Measurements from ENCODE around the gene TMSB15B. TPM values are rescaled to one million over a fixed set of nuclear protein-coding genes. Genes with fewer than 3 reads are reported as not detected.
"Not testable (repeated sequence)": the region's sequence is repeated elsewhere in the genome, so short reads cannot be mapped to it uniquely, and the experiment has no call there.

Gene TMSB15B
- polyA plus RNA-seq, 1 donor (not counting 4 experiments of a cell fraction or from before 2014, with no cell fraction given), result 11.5 TPM

DNA sequence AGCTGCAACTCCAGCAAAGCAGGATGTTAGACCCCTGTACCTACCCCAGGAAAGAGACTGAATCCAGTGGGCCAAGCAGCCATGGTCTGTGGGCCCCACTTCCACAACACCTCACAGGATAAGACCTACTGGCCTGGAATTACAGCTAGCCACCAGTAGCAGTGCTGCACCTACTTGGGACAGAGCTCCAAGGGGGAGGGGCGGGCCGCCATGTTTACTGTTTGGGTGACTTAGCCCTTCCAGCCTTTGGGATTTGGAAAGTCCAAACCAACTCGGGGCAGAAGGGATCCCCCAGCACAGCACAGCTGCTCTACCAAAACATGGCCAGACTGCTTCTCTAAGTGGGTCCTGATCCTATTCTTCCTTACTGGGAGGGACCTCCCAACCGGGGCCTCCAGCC lies 9.1 kb upstream of the TMSB15B start:
- Histone ChIP-seq H3K4me3 (ENCODE audit: control insufficient read depth in 2 of 3, extremely low read depth in 1 of 3, insufficient read depth in 2 of 3, low read depth in 1 of 3, low read length in 3 of 3) (no peak overlapping the region), H3K27me3 (ENCODE audit: control insufficient read depth, extremely low read depth, insufficient read depth, low read length) (peaks cover 3% of the 10 kb centered on the region), H4K20me1 (ENCODE audit: control insufficient read depth, extremely low read depth, insufficient read depth, low read length) (no peaks in the 10 kb centered on the region), H3K4me1 (ENCODE audit: control insufficient read depth, extremely low read depth, insufficient read depth, low read length) (no peaks in the 10 kb centered on the region), H3K9ac (ENCODE audit: control insufficient read depth, extremely low read depth, insufficient read depth, low read length) (no peak overlapping the region), H3K27ac (ENCODE audit: control insufficient read depth, insufficient read depth, low read length) (no peak overlapping the region), H3K4me2 (ENCODE audit: control insufficient read depth, extremely low read depth, insufficient read depth, low read depth, low read length) (no peak overlapping the region), H3K9me3 (ENCODE audit: control insufficient read depth, low read depth, low read length) (no peaks in the 10 kb centered on the region), H3K9me1 (ENCODE audit: control insufficient read depth, extremely low read depth, insufficient read depth, low read length) (no peaks in the 10 kb centered on the region), H3K36me3 (ENCODE audit: control insufficient read depth in 2 of 2, extremely low read depth in 1 of 2, insufficient read depth in 2 of 2, low read length in 2 of 2) (no peaks in the 10 kb centered on the region), H2AFZ (ENCODE audit: control insufficient read depth, low read length) (no peak overlapping the region), H3K79me2 (ENCODE audit: control insufficient read depth, insufficient read depth, low read length) (no peaks in the 10 kb centered on the region)
- dilution Hi-C loops (cut with MboI; ENCODE audit: extremely low pct_ligation_motif_present, low sequenced_read_pairs), result no loop called here
- TF ChIP-seq, protein P1, sequence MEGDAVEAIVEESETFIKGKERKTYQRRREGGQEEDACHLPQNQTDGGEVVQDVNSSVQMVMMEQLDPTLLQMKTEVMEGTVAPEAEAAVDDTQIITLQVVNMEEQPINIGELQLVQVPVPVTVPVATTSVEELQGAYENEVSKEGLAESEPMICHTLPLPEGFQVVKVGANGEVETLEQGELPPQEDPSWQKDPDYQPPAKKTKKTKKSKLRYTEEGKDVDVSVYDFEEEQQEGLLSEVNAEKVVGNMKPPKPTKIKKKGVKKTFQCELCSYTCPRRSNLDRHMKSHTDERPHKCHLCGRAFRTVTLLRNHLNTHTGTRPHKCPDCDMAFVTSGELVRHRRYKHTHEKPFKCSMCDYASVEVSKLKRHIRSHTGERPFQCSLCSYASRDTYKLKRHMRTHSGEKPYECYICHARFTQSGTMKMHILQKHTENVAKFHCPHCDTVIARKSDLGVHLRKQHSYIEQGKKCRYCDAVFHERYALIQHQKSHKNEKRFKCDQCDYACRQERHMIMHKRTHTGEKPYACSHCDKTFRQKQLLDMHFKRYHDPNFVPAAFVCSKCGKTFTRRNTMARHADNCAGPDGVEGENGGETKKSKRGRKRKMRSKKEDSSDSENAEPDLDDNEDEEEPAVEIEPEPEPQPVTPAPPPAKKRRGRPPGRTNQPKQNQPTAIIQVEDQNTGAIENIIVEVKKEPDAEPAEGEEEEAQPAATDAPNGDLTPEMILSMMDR (optimal IDR thresholded peaks at IDR 0.05 in 1 of 3, IDR thresholded peaks at IDR 0.05 in 1 of 3, conservative IDR thresholded peaks at IDR 0.05 in 1 of 3; ENCODE audit: extremely low read depth in 1 of 3, insufficient read depth in 2 of 3, low read length in 3 of 3), result no peak
- TF ChIP-seq EZH2 (IDR thresholded peaks at IDR 0.05; ENCODE audit: low read length), result no peak
- DNase-seq (ENCODE audit: low read depth, low spot score), result no peak
- no peak for FAIRE-seq

- H3K27me3 ChIP-seq (ENCODE audit: control insufficient read depth, extremely low read depth, insufficient read depth, low read length), result peaks cover 3% of the 10 kb centered on the region
- no peaks in the 10 kb centered on the region for H3K9me3 ChIP-seq (ENCODE audit: control insufficient read depth, low read depth, low read length)
- no peak for TF ChIP-seq EZH2 (IDR thresholded peaks at IDR 0.05; ENCODE audit: low read length)
- TF ChIP-seq, protein P1 (optimal IDR thresholded peaks at IDR 0.05 in 1 of 3, IDR thresholded peaks at IDR 0.05 in 1 of 3, conservative IDR thresholded peaks at IDR 0.05 in 1 of 3; ENCODE audit: extremely low read depth in 1 of 3, insufficient read depth in 2 of 3, low read length in 3 of 3), result no peak
- no peak overlapping the region for H3K4me2 ChIP-seq (ENCODE audit: control insufficient read depth, extremely low read depth, insufficient read depth, low read depth, low read length)
- H3K4me3 ChIP-seq (ENCODE audit: control insufficient read depth in 2 of 3, extremely low read depth in 1 of 3, insufficient read depth in 2 of 3, low read depth in 1 of 3, low read length in 3 of 3), result no peak overlapping the region
- dilution Hi-C loops (cut with MboI; ENCODE audit: extremely low pct_ligation_motif_present, low sequenced_read_pairs), result no loop called here
- no peak overlapping the region for H3K27ac ChIP-seq (ENCODE audit: control insufficient read depth, insufficient read depth, low read length)
- DNase-seq (ENCODE audit: low read depth, low spot score) (no peak), FAIRE-seq (no peak)
- H3K4me1 ChIP-seq (ENCODE audit: control insufficient read depth, extremely low read depth, insufficient read depth, low read length), result no peaks in the 10 kb centered on the region
- H4K20me1 ChIP-seq (ENCODE audit: control insufficient read depth, extremely low read depth, insufficient read depth, low read length), result no peaks in the 10 kb centered on the region
- no peak overlapping the region for H3K9ac ChIP-seq (ENCODE audit: control insufficient read depth, extremely low read depth, insufficient read depth, low read length)
- H3K36me3 ChIP-seq (ENCODE audit: control insufficient read depth in 2 of 2, extremely low read depth in 1 of 2, insufficient read depth in 2 of 2, low read length in 2 of 2), result no peaks in the 10 kb centered on the region
- no peaks in the 10 kb centered on the region for H3K79me2 ChIP-seq (ENCODE audit: control insufficient read depth, insufficient read depth, low read length)
- H3K9me1 ChIP-seq (ENCODE audit: control insufficient read depth, extremely low read depth, insufficient read depth, low read length), result no peaks in the 10 kb centered on the region
- H2AFZ ChIP-seq (ENCODE audit: control insufficient read depth, low read length), result no peak overlapping the region
These were observed 8.2 kb upstream of the TMSB15B start for GRCh38 chrX:103954259-103954658.

- H2AFZ ChIP-seq (ENCODE audit: control insufficient read depth, low read length); H3K4me2 ChIP-seq (ENCODE audit: control insufficient read depth, extremely low read depth, insufficient read depth, low read depth, low read length); DNase-seq (ENCODE audit: low read depth, low spot score); FAIRE-seq; H3K79me2 ChIP-seq (ENCODE audit: control insufficient read depth, insufficient read depth, low read length); H3K4me1 ChIP-seq (ENCODE audit: control insufficient read depth, extremely low read depth, insufficient read depth, low read length); H3K36me3 ChIP-seq (ENCODE audit: control insufficient read depth in 2 of 2, extremely low read depth in 1 of 2, insufficient read depth in 2 of 2, low read length in 2 of 2); H3K27me3 ChIP-seq (ENCODE audit: control insufficient read depth, extremely low read depth, insufficient read depth, low read length); H3K9me1 ChIP-seq (ENCODE audit: control insufficient read depth, extremely low read depth, insufficient read depth, low read length); H3K27ac ChIP-seq (ENCODE audit: control insufficient read depth, insufficient read depth, low read length); H4K20me1 ChIP-seq (ENCODE audit: control insufficient read depth, extremely low read depth, insufficient read depth, low read length); dilution Hi-C loops (cut with MboI; ENCODE audit: extremely low pct_ligation_motif_present, low sequenced_read_pairs); H3K9me3 ChIP-seq (ENCODE audit: control insufficient read depth, low read depth, low read length); H3K4me3 ChIP-seq (ENCODE audit: control insufficient read depth in 2 of 3, extremely low read depth in 1 of 3, insufficient read depth in 2 of 3, low read depth in 1 of 3, low read length in 3 of 3); H3K9ac ChIP-seq (ENCODE audit: control insufficient read depth, extremely low read depth, insufficient read depth, low read length): not testable (repeated sequence)
These were observed 1.8 kb upstream of the TMSB15B start for GRCh38 chrX:103960599-103960998.

DNA sequence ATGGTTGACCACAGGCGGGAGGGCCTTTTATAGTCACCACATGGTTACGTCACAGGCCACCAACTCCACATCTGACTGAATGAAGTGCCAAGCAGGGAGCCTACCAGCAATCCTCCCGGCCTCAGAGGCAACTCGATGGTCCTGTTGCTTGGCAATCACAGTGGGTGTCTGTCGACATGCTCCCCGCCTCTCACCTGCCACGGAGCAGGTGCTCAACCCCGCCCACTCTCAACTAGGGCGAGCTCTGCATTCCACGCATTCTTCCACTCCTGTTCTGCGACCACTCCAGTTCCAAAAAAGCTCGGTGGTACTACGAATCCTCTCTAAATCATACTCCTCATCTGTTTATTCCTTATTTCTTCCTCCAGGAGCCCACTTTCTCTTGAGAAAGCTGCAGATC lies 21.1 kb downstream of the TMSB15B start:
- H3K27me3 ChIP-seq (ENCODE audit: control insufficient read depth, extremely low read depth, insufficient read depth, low read length); H3K36me3 ChIP-seq (ENCODE audit: control insufficient read depth in 2 of 2, extremely low read depth in 1 of 2, insufficient read depth in 2 of 2, low read length in 2 of 2); FAIRE-seq; H3K9me3 ChIP-seq (ENCODE audit: control insufficient read depth, low read depth, low read length); H3K27ac ChIP-seq (ENCODE audit: control insufficient read depth, insufficient read depth, low read length); H3K9me1 ChIP-seq (ENCODE audit: control insufficient read depth, extremely low read depth, insufficient read depth, low read length); DNase-seq (ENCODE audit: low read depth, low spot score); dilution Hi-C loops (cut with MboI; ENCODE audit: extremely low pct_ligation_motif_present, low sequenced_read_pairs); H3K4me1 ChIP-seq (ENCODE audit: control insufficient read depth, extremely low read depth, insufficient read depth, low read length); H3K4me2 ChIP-seq (ENCODE audit: control insufficient read depth, extremely low read depth, insufficient read depth, low read depth, low read length); H3K79me2 ChIP-seq (ENCODE audit: control insufficient read depth, insufficient read depth, low read length); H4K20me1 ChIP-seq (ENCODE audit: control insufficient read depth, extremely low read depth, insufficient read depth, low read length); H3K4me3 ChIP-seq (ENCODE audit: control insufficient read depth in 2 of 3, extremely low read depth in 1 of 3, insufficient read depth in 2 of 3, low read depth in 1 of 3, low read length in 3 of 3); H2AFZ ChIP-seq (ENCODE audit: control insufficient read depth, low read length); H3K9ac ChIP-seq (ENCODE audit: control insufficient read depth, extremely low read depth, insufficient read depth, low read length): not testable (repeated sequence)
